HG02970 (cell line): ENCODE results near the gene ATP6V0B.

Experiments used
- ATAC-seq: cut with Tn5 transposase; IDR thresholded peaks from one replicate; pipeline ENCODE4 v1.9.1; 2021; ENCODE audit warnings: mild to moderate bottlenecking, moderate library complexity, moderate number of reproducible peaks; ENCODE audit not compliant: unreplicated experiment, low FRiP score

ATP6V0B gene

DNA sequence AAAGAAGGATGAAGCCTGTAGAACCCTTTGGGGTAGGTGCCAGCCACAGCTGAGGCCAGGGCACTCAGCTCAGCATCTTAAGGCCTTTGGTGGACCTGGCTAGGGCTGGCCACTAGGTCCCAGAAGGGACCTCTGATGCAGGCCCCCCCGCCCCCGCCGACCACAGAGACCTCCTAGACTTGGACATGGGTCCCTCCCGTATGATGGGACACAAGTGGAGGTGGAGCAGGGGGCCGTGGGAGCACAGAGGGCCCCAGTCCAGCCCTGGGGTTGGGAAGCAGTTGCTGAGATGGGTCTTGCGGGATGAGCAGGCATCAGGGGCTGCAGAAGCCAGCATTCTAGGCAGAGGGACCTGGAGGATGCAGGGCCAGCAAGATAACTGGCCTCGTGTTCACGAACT is 7.5 kb downstream of the ATP6V0B start:
- ATAC-seq = no peak

DNA sequence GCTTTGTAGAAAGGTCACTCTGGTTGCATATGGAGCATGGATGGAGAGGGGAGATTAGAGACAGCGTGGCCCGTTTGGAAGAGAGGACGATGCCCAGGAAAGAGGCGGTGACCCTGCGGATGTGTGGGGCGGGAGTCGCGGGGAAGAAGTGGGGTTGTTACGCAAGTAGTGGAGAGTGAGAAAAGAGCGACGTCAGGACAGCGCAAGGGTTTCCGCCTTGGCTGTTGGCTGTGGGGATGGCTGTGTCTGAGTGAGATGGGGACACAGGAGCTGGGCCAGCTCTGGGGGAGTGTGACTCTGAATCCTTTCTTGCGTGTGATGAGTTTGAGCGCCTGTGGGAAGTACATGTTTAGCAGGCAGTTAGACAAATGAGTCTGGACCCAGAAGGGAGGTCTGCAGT is 8.0 kb downstream of the ATP6V0B start:
- no peak for ATAC-seq

DNA sequence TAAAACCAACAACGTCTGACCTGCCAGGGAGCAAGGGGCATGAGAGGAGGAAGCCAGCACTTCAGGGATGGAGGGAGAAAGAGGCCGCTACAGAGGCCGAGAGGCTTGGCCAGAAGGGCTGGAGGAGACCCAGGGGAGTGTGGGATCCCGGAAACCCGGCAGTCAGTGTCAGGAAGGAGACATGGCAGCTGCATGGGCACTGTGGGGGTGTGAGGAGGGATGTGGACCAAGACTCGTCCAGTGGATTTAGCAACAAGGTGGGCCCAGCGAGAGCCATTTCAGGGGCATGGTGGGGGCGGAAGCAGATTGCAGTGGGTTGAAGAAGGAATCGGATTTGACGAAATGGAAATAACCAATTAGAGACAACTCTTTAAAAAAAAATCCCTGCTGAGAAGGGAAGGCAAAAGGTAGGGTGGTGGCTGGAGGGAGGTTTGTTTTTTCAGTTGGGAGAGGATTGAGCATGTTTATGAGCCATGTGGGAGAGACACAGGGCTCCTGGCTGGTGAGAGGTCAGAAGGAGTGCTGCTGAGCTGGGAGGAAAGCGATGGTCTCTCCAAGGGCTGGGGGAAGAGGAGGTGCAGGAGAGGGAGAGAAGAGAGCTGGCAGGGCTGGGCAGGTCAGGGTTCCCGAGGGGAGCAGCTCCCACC is 8.6 kb downstream of the ATP6V0B start:
- ATAC-seq = no peak

DNA sequence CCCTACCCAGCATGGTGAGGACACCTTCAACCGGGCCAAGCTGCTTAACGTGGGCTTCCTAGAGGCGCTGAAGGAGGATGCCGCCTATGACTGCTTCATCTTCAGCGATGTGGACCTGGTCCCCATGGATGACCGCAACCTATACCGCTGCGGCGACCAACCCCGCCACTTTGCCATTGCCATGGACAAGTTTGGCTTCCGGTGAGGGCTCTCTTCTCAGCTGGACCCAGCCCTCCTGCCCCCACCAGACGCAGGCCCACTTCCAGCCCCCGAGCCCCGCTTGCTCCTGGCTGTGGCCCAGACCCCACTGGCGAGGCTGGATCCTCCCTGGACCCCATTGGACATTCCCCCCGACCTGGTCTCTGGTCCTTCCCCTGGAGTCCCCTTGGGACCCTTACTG is 10.1 kb downstream of the ATP6V0B start:
- no peak for ATAC-seq

DNA sequence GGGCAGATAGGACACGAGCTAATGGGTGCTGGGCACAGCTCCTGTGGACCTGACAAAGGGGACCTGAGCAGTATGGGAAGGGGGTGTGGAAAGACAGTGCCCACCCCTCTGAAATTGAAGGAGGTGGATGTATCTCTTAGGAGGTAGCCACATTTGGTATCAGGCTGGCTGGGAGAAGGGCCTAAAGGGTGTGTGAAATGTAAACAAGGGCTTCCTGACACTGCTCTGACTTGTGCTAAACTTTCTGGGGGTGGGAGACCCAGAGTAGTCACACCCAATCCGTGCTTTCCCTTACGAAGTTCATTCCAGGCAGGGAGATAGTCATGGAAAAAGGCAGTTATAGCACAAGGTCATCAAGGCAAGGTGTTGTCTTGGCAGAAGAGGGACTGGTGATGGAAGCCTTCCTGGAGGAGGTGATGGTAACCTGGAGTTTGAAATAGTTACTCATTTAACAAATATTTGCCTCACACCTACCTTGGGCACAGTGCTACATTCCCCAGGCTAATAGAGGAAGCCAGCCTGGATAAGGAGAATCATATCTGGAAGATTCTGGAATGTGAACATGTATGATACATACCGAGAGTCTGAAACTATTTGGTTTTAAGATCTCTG is 11.3 kb downstream of the ATP6V0B start:
- ATAC-seq = no peak

DNA sequence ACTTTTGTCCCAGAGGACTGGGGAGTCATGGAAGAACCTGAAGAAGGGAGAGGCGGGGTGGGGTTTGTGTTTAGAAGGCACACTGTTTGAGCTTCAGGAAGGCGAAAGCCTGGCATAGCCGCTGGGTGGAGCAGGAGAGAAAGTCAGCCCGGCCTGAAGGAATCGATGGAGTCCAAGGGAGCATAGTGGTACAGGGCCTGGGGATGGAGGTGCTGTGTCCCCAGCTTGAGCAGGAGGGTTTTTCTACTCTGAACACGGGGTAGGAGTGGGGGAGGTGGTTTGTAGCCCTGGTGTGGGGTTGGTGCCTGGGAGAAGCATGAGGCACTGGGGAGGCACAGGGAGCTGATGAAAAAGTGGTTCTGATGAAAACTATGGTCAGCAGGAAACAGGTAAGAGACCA is 12.0 kb downstream of the ATP6V0B start:
- ATAC-seq = no peak

DNA sequence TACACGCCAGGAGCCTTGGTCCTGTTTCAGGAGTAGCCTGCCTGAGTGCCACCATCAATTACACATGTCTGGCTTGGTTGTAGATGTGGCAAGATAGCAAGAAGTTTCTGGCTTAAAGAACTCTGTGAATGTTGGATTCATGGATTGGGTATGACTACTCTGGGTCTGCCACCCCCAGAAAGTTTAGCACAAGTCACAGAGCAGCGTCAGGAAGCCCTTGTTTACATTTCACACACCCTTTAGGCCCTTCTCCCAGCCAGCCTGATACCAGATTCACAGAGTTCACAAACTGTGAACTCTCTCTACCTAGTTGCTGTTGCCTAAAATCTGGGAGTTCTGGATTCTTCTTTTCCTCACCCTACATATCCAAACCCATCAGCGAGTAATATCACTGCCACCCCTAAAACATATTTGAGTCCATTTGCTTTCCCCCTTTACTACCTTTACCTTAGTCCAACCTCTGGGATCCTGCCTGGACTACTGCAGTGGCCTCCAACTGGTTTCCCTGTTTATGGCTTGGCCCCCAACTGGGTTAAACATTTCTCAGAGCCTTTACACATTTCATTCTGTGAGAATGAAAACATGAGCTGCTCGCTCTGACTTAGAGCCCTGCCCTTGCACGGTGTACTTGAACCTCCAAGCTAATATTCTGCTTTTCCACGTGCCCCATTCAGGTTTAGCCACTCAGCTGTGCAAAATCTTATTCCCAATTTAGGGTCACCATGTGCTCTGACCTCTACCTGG is 12.6 kb downstream of the ATP6V0B start:
- ATAC-seq = no peak

DNA sequence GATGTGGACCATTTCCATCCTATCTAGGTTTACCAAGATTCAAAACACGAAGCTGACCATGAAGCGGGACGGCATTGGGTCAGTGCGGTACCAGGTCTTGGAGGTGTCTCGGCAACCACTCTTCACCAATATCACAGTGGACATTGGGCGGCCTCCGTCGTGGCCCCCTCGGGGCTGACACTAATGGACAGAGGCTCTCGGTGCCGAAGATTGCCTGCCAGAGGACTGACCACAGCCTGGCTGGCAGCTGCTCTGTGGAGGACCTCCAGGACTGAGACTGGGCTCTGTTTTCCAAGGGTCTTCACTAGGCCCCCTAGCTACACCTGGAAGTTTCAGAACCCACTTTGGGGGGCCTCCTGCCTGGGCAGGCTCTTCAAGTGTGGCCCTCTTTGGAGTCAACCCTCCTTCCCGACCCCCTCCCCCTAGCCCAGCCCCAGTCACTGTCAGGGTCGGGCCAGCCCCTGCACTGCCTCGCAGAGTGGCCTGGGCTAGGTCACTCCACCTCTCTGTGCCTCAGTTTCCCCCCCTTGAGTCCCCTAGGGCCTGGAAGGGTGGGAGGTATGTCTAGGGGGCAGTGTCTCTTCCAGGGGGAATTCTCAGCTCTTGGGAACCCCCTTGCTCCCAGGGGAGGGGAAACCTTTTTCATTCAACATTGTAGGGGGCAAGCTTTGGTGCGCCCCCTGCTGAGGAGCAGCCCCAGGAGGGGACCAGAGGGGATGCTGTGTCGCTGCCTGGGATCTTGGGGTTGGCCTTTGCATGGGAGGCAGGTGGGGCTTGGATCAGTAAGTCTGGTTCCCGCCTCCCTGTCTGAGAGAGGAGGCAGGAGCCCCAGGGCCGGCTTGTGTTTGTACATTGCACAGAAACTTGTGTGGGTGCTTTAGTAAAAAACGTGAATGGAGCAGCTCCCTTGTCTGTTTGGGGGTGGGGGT is 15.8 kb downstream of the ATP6V0B start:
- no peak for ATAC-seq

DNA sequence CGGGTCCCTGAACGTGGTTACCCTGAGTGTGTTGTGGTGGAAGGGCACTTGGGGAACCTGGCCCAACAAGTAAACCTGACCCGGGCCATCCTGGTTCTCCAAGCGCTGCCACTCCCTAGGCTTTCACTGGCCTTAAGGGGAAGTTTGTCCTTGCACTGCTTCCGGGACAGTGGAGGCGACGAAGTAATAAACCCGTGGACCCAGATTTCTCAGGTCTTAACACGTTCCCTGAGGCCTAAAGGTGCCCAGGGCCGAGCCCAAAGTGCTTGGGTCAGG is 16.4 kb downstream of the ATP6V0B start:
- ATAC-seq = no peak

DNA sequence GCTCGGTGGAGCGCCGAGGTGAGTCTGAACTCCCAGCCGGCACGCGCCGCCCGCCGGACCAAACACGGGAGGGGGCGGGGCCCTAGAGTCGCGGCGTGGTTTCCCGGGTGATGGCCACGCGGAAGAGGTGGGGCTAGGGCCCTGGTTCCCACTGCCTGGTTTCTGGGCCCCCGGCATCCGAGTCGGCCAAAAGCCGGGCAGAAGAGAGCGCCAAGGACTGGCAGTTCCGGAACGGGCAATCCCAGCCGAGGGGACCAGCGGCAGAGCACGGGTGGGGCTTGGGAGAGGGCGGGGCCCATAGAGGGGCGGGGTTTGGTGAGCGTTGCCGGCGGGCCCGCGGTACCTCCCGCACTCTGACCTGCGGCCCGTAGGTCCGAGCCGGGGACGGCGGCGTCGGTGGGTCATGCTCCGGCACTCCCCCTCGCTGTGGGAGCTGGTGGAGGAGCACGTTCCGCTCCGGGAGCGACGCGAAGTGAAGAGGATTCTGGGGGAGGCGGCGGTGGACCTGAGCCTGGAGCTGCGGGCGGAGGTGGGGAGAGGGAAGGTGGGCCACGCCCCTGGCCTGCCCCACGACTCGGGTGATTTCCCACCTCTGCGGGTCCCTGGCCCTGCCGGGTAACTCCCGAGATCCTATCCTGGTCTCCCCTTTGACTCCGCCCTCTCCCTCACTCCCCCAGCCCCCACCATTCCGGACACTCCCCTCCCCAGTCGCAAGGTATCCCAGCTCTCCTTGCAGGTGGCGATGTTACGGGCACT is 16.9 kb downstream of the ATP6V0B start, which contains the start of gene CCDC24:
CCDC24 (plus strand) TSS at position 124 of the 756 bp plus-strand sequence; CDS start at position 404, 280 bp downstream.
- ATAC-seq = peak; percentile 64

DNA sequence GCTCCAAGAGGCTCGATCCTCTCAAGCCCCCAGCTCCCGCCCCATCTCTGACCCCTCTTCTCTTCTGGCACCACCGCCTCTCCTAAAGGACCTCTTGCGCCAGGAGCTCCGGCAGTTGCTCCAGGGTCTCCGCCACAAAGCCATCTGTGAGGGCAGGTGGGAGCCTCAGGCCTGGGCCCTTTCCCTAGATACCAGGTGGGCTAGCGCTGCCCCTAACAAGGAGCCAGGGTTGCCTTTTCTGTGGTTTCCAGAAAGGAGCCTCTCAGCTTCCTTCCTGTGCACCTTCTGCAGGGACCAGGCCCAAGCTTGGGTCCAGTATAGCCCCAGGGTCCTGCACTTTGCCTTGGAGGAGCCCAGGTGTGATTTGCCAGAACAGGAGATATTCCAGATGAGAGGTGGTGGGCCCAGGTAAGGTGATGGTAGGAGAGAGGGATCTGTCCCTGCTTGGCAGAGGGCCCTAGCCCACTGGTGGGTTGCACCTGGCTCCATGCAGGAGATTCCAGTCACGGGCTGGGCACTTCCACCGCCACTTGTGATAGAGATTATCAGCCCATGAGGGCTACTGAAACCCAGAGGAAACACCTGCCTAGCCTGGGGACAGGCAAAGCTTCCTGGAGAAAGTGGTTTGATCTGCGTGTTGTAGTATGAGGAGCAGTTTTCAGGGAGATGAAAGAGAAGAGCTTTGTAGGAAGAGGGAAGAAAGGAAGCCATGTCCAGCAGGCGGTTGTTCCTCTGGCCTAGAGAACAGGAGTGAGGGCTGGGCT is 17.7 kb downstream of the ATP6V0B start:
- no peak for ATAC-seq

DNA sequence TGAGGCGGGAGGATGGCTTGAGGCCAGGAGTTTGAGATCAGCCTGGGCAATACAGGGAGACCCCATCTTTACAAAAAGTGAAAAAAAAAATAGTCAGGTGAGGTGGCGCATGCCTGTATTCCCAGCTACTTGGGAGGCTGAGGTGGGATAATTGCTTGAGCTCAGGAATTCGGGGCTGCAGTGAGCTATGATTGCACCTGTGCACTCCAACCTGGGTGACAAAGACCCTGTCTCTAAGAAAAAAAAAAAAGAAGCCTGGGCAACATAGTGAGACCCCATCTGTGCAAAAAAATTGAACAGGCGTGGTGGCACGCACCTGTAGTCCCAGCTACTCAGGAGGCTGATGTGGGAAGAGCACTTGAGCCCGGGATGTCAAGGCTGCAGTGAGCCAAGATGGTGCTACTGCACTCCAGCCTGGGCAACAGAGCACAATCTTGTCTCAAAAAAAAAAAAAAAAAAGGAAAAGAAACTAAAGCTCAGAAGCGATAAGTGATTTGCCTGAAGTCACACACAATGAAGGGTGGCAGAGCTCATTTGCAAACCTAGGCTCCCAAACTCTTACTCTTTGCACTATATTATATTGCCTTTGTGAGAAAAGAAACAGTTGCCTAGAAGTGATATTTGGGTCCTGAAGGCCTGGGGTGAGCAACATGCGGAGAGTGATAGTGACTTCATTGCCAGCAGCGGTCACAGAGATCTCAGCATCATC is 18.6 kb downstream of the ATP6V0B start:
- ATAC-seq = no peak

DNA sequence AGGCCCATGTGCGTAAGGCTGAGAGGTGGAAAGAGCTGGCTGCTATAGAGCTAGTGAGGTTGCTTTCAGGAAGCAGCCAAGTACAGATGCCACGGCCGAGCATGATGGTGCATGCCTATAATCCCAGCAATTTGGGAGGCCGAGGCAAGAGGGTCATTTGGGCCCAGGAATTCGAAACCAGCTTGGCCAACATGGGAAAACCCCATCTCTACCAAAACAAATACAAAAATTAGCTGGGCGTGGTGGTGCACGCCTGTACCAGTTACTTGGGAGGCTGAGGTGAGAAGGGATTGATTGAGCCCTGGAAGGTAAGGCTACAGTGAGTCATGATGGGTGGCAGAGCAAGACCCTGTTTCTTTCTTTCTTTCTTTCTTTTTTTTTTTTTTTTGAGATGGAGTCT is 19.3 kb downstream of the ATP6V0B start:
- no peak for ATAC-seq

DNA sequence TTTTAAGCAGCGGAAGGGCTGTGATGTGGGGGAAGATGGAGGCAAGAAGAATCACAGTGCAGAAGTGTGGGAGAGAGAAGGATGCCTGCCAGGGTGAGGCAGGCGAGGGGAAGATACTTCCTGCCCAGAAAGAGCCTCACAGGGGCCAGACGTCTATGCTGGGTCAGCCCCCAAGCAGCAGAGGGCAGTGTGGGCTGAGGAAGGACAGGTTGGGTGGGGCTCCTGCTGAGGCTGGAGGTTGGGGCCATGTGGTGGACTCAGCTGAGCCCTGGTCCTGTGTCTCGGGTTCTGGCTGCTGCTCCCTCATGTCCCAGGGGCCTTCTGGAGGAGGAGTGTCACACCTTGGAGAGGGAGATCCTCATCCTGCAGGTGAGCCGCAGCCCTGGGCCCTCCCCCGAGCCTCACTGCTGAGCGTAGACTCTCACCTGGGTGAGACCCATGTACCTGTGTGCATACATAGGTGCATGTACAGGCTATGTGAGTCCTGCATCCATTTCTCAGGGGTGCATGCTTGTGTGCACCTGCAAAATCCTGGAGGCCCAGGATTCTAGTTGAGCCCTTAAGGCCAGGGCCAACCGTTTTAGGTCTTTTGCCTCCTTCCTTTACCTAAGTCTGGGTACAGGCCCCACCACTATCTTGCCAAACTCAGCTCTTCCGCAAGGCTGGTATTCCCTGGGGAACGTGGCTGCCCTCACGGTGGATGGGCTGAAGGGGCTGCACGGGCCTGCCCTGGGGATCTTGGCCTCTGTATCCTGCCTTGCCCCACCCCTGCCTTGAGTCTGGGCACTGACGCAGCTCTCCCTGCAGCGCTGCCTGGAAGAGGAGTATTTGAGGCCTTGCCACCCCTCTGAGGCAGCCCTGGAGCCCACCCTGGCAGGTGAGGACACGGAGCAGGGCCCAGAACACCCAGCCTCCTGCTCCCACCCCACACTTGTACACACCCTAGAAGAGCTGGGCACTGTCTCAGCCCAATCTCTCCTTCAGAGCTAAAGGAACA is 20.3 kb downstream of the ATP6V0B start:
- no peak for ATAC-seq

DNA sequence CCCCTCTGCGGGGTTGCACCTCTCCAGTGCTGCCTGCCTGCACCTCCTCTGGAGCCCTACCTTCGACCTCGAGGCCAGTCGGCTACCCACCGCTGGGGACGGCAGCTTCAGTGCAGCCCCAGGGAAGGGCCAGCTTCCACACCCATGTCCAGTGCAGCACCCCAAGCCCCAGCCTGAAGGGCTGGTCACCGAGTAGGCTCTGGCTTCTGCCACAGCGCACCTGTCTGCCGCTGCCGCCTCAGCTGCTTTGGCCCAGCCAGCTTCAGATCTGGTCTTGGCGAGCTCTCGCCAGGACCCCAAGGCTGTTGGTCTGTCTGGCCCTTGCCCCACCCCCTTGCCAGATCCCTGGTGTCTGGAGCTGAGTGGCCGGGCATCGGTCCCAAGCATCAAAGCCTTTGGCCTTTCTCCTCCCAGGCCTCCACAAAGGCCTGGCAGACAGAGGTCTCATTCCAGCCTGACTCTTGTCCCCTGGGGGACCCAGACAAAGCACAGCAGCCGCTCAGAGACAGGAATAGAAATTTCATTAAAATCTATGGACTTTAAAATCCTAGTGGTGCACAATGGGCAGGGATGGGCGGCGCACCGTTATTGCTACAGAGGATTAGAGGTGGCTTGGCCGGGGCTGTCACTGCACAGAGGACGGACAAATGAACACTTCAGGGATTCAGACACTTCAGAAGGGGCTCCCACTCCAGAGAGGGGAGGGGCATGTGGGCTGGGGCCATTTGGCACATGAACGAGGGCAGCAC is 21.4 kb downstream of the ATP6V0B start:
- ATAC-seq = no peak

DNA sequence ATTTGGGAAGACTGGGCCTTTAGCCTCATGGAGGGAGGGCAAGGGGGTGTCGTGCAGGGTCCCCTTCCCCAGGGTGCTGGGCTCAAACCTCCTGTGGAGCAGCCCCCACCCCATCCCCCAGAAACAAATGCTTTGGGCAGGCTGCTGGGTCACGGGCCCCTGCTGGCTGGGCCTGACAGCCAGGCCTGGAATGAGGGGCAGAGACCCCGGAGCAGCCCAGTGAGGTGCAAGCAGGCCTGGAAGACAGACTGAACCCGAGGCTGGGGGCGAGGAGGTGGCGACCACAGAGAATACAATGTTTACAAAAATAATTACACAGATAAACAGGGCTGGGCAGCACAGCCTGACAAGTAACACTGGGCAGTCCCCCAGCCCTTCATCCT is 22.0 kb downstream of the ATP6V0B start:
- ATAC-seq = no peak
